Osteocyte (in vitro differentiated cells): ENCODE results near the gene KCNJ18. TPM values are rescaled to one million over a fixed set of nuclear protein-coding genes. Genes with fewer than 3 reads are reported as not detected.
"Not testable (repeated sequence)": the region's sequence is repeated elsewhere in the genome, so short reads cannot be mapped to it uniquely, and the experiment has no call there.

ENCODE experiments used
- DNase-seq: peaks from one replicate; pipeline ENCODE4 v3.0.0; 2021; ENCODE audit warnings: mixed read lengths; ENCODE audit not compliant: unreplicated experiment; ENCODE audit errors: extremely low spot score
- H3K27ac Mint-ChIP-seq: one replicate; pipeline ENCODE4 v1.8.0; 2021; ENCODE audit warnings: mild to moderate bottlenecking, mixed read lengths; ENCODE audit not compliant: unreplicated experiment
- H3K27me3 Mint-ChIP-seq: one replicate; pipeline ENCODE4 v1.8.0; 2021; ENCODE audit warnings: mixed read lengths; ENCODE audit not compliant: unreplicated experiment
- H3K36me3 Mint-ChIP-seq: one replicate; pipeline ENCODE4 v1.8.0; 2021; ENCODE audit warnings: mixed read lengths; ENCODE audit not compliant: unreplicated experiment
- H3K4me1 Mint-ChIP-seq: one replicate; pipeline ENCODE4 v1.8.0; 2021; ENCODE audit warnings: mixed read lengths; ENCODE audit not compliant: unreplicated experiment
- H3K4me3 Mint-ChIP-seq: one replicate; pipeline ENCODE4 v1.8.0; 2021; ENCODE audit warnings: mild to moderate bottlenecking, moderate library complexity, mixed read lengths; ENCODE audit not compliant: unreplicated experiment
- H3K9me3 Mint-ChIP-seq: one replicate; pipeline ENCODE4 v1.8.0; 2021; ENCODE audit warnings: mixed read lengths; ENCODE audit not compliant: unreplicated experiment
- long read RNA-seq: library from polyadenylated mRNA; unstranded; transcript quantifications from one replicate; pipeline ENCODE4 v2.0.0, GENCODE V29; 2021
- total RNA-seq: library from RNA; stranded (reverse); gene quantifications from 2 replicates; pipeline ENCODE4 v1.2.1, GENCODE V29; 2021

KCNJ18 gene
- not detected in 2 replicates for total RNA-seq
- long read RNA-seq, result 0 reads

GRCh38 chr17:21691883-21692703 is at the start of gene KCNJ18:
TSS of gene KCNJ18 (plus strand) at chr17:21692523. CDS start at chr17:21702787, 10,264 bp downstream.
- H3K4me3 Mint-ChIP-seq, result not testable (repeated sequence)
- H3K9me3 Mint-ChIP-seq, result peaks cover 10% of the 10 kb centered on the region

GRCh38 chr17:21648125-21648524 is 44.2 kb upstream of the KCNJ18 start:
- not testable (repeated sequence) for H3K4me1 Mint-ChIP-seq, DNase-seq, H3K36me3 Mint-ChIP-seq, H3K27ac Mint-ChIP-seq, H3K27me3 Mint-ChIP-seq, H3K4me3 Mint-ChIP-seq
- peaks cover 28% of the 10 kb centered on the region for H3K9me3 Mint-ChIP-seq

More at GRCh38 chr17:21691883-21692703, at the start of gene KCNJ18:
- H3K4me1 Mint-ChIP-seq, DNase-seq, H3K27ac Mint-ChIP-seq, H3K27me3 Mint-ChIP-seq, H3K36me3 Mint-ChIP-seq: not testable (repeated sequence)

- not testable (repeated sequence) for H3K36me3 Mint-ChIP-seq, H3K4me1 Mint-ChIP-seq, DNase-seq, H3K27ac Mint-ChIP-seq, H3K27me3 Mint-ChIP-seq, H3K4me3 Mint-ChIP-seq
- H3K9me3 Mint-ChIP-seq, result peaks cover 23% of the 10 kb centered on the region
These were observed 42.3 kb upstream of the KCNJ18 start for GRCh38 chr17:21650043-21650442.

GRCh38 chr17:21652049-21652448 is 40.3 kb upstream of the KCNJ18 start:
- H3K9me3 Mint-ChIP-seq, result peaks cover 23% of the 10 kb centered on the region
- not testable (repeated sequence) for H3K4me3 Mint-ChIP-seq, H3K27me3 Mint-ChIP-seq

GRCh38 chr17:21653211-21653610 is 39.1 kb upstream of the KCNJ18 start:
- not testable (repeated sequence) for H3K36me3 Mint-ChIP-seq, H3K4me1 Mint-ChIP-seq, DNase-seq, H3K27me3 Mint-ChIP-seq, H3K27ac Mint-ChIP-seq, H3K4me3 Mint-ChIP-seq
- H3K9me3 Mint-ChIP-seq, result peaks cover 23% of the 10 kb centered on the region

More at GRCh38 chr17:21652049-21652448, 40.3 kb upstream of the KCNJ18 start:
- not testable (repeated sequence) for H3K4me1 Mint-ChIP-seq, H3K27ac Mint-ChIP-seq, H3K36me3 Mint-ChIP-seq, DNase-seq

- H3K4me1 Mint-ChIP-seq, H3K27me3 Mint-ChIP-seq, H3K27ac Mint-ChIP-seq, H3K4me3 Mint-ChIP-seq, DNase-seq, H3K36me3 Mint-ChIP-seq: not testable (repeated sequence)
- peaks cover 30% of the 10 kb centered on the region for H3K9me3 Mint-ChIP-seq
These were observed 35.6 kb upstream of the KCNJ18 start for GRCh38 chr17:21656518-21657309.

- H3K27ac Mint-ChIP-seq, H3K27me3 Mint-ChIP-seq, DNase-seq, H3K36me3 Mint-ChIP-seq, H3K4me1 Mint-ChIP-seq, H3K4me3 Mint-ChIP-seq: not testable (repeated sequence)
- H3K9me3 Mint-ChIP-seq, result peaks cover 39% of the 10 kb centered on the region
These were observed 32.7 kb upstream of the KCNJ18 start for GRCh38 chr17:21659635-21660034.

- DNase-seq, H3K4me3 Mint-ChIP-seq, H3K36me3 Mint-ChIP-seq, H3K4me1 Mint-ChIP-seq, H3K27ac Mint-ChIP-seq, H3K27me3 Mint-ChIP-seq: not testable (repeated sequence)
- H3K9me3 Mint-ChIP-seq, result peaks cover 50% of the 10 kb centered on the region
These were observed 30.9 kb upstream of the KCNJ18 start for GRCh38 chr17:21661455-21661854.

- H3K9me3 Mint-ChIP-seq, result peaks cover 60% of the 10 kb centered on the region
- H3K4me1 Mint-ChIP-seq, H3K27ac Mint-ChIP-seq, DNase-seq, H3K27me3 Mint-ChIP-seq, H3K36me3 Mint-ChIP-seq, H3K4me3 Mint-ChIP-seq: not testable (repeated sequence)
These were observed 29.2 kb upstream of the KCNJ18 start for GRCh38 chr17:21663166-21663565.

- H3K9me3 Mint-ChIP-seq, result peaks cover 55% of the 10 kb centered on the region
These were observed 28.5 kb upstream of the KCNJ18 start for GRCh38 chr17:21663614-21664474.

GRCh38 chr17:21665171-21665570 is 27.2 kb upstream of the KCNJ18 start:
- not testable (repeated sequence) for H3K27ac Mint-ChIP-seq, H3K4me3 Mint-ChIP-seq, H3K36me3 Mint-ChIP-seq, H3K4me1 Mint-ChIP-seq, DNase-seq, H3K27me3 Mint-ChIP-seq
- peaks cover 54% of the 10 kb centered on the region for H3K9me3 Mint-ChIP-seq

More at GRCh38 chr17:21663614-21664474, 28.5 kb upstream of the KCNJ18 start:
- not testable (repeated sequence) for H3K36me3 Mint-ChIP-seq, H3K4me3 Mint-ChIP-seq, H3K27ac Mint-ChIP-seq, DNase-seq, H3K27me3 Mint-ChIP-seq, H3K4me1 Mint-ChIP-seq
